HG02642 (cell line): Measurements from ENCODE around the gene DHX38.
"Not testable (repeated sequence)": the region's sequence is repeated elsewhere in the genome, so short reads cannot be mapped to it uniquely, and the experiment has no call there.

Source experiments
- ATAC-seq: cut with Tn5 transposase; IDR thresholded peaks from one replicate; pipeline ENCODE4 v1.9.1; 2021; ENCODE audit warnings: mild to moderate bottlenecking; ENCODE audit not compliant: unreplicated experiment, poor library complexity

Gene DHX38

GRCh38 chr16:72093448-72094265 lies at the start of gene DHX38, which contains the start of gene TXNL4B:
Gene DHX38 (plus strand): TSS chr16:72093847. CDS start chr16:72096158, 2,311 bp downstream.
Gene TXNL4B (minus strand): TSS chr16:72093620. CDS start chr16:72090749, 2,871 bp downstream.
- peak; percentile 97 for ATAC-seq

- ATAC-seq, result no peak
Measured at GRCh38 chr16:72044296-72044695, 49.4 kb upstream of the DHX38 start.

GRCh38 chr16:72044825-72045359 lies 48.8 kb upstream of the DHX38 start:
- ATAC-seq, result no peak

- no peak for ATAC-seq
Measured at GRCh38 chr16:72049110-72049509, 44.5 kb upstream of the DHX38 start.

GRCh38 chr16:72050769-72051464 lies 42.7 kb upstream of the DHX38 start:
- ATAC-seq, result no peak

GRCh38 chr16:72051818-72052217 lies 41.8 kb upstream of the DHX38 start:
- ATAC-seq, result no peak

GRCh38 chr16:72054254-72054847 lies 39.3 kb upstream of the DHX38 start, which contains the start of gene HP:
Gene HP (plus strand): TSS chr16:72054505. CDS start chr16:72054653, 148 bp downstream.
- not testable (repeated sequence) for ATAC-seq

GRCh38 chr16:72055911-72056310 lies 37.7 kb upstream of the DHX38 start:
- ATAC-seq, result no peak

GRCh38 chr16:72057313-72057712 lies 36.3 kb upstream of the DHX38 start:
- not testable (repeated sequence) for ATAC-seq

GRCh38 chr16:72059060-72059459 lies 34.6 kb upstream of the DHX38 start:
- not testable (repeated sequence) for ATAC-seq

- ATAC-seq, result no peak
Measured at GRCh38 chr16:72060405-72060804, 33.2 kb upstream of the DHX38 start.

- no peak for ATAC-seq
Measured at GRCh38 chr16:72061564-72061963, 32.1 kb upstream of the DHX38 start.

GRCh38 chr16:72064361-72064894 lies 29.2 kb upstream of the DHX38 start:
- no peak for ATAC-seq

- no peak for ATAC-seq
Measured at GRCh38 chr16:72066747-72067146, 26.9 kb upstream of the DHX38 start.

- no peak for ATAC-seq
Measured at GRCh38 chr16:72068930-72069329, 24.7 kb upstream of the DHX38 start.

- no peak for ATAC-seq
Measured at GRCh38 chr16:72072514-72073342, 20.9 kb upstream of the DHX38 start.

GRCh38 chr16:72073560-72074230 lies 20.0 kb upstream of the DHX38 start:
- ATAC-seq, result no peak

GRCh38 chr16:72075067-72075466 lies 18.6 kb upstream of the DHX38 start:
- not testable (repeated sequence) for ATAC-seq
